ENCODE measurements around the gene B4GALNT2.
"Not testable (repeated sequence)": the region's sequence is repeated elsewhere in the genome, so short reads cannot be mapped to it uniquely, and the experiment has no call there.

B4GALNT2 gene

GRCh38 chr17:49183801-49184200 is 51.2 kb downstream of the B4GALNT2 start:
- DNase-seq, result no peak

- not testable (repeated sequence) for DNase-seq
These were observed 52.0 kb downstream of the B4GALNT2 start for GRCh38 chr17:49184522-49184921.

- not testable (repeated sequence) for DNase-seq
These were observed 52.8 kb downstream of the B4GALNT2 start for GRCh38 chr17:49185381-49185780.

GRCh38 chr17:49187301-49187700 is 54.7 kb downstream of the B4GALNT2 start:
- DNase-seq, result no peak

DNA sequence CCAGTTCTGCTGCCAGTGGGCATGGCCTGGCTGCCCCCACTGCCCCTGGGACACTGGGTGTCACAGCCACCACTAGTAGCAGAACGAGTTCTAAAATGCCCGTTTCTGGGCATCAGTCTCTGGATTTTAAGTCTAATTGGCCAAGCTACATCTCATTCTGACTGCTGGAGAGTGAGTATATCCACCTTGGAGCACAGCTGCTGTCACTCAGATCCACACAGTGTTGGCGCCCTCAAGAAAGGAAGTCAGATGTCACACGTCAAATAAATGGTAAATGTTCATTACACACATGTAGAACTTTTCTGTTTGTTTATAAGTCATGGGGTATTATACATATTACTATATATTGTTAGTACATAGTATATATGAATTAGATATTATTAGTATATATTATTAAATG is 58.4 kb downstream of the B4GALNT2 start:
- no peak for DNase-seq

DNA sequence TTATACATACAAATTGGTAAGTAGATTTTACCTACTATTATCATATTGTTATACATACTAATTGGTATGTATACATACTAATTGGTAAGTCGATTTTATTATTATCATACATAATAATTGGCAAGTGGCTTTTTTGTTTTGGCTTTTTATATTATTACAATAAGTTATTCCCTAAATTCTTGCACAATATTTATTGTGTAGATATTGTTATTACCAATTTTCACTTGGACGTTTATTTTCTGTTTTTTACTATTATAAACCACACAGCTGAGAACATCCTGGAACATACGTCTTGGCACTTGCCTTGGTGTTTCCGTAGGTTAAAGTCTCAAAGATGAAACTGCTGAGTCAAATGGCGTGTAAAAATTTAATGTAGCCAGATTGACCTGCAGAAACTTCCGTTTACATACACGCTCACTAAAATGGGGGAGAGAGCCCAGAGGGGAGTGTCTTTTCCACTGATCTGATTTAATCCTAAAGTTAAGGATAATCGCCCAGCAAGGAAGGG is 58.9 kb downstream of the B4GALNT2 start:
- DNase-seq, result peak in 1 of 3 donors; percentile 42

GRCh38 chr17:49191917-49192741 is 59.6 kb downstream of the B4GALNT2 start:
- DNase-seq, result peak; percentile 89 to 94 (median 92)

- DNase-seq, result peak; percentile 63 to 75 (median 65)
These were observed 61.1 kb downstream of the B4GALNT2 start for GRCh38 chr17:49193513-49194296.

DNA sequence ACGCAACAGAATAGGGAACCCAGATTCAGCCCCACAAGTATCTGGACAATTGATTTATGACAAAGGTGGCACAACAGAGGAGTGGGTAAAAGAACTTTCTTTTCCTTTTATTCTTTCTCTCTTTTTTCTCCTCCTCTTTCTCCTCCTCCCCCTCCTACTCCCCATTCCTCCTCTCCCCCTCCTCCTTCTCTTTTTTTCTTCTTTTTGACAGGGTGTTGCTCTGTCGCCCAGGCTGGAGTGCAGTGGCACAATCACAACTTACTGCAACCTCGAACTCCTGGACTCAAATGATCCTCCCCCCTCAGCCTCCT is 61.7 kb downstream of the B4GALNT2 start:
- DNase-seq, result no peak

GRCh38 chr17:49195751-49196150 is 63.2 kb downstream of the B4GALNT2 start:
- peak in 2 of 3 donors; percentile 47 to 57 for DNase-seq

- DNase-seq, result no peak
These were observed 64.0 kb downstream of the B4GALNT2 start for GRCh38 chr17:49196520-49196919.

- DNase-seq, result no peak
These were observed 64.9 kb downstream of the B4GALNT2 start for GRCh38 chr17:49197346-49197998.

GRCh38 chr17:49198211-49198610 is 65.6 kb downstream of the B4GALNT2 start:
- DNase-seq, result peak in 2 of 3 donors; percentile 45

DNA sequence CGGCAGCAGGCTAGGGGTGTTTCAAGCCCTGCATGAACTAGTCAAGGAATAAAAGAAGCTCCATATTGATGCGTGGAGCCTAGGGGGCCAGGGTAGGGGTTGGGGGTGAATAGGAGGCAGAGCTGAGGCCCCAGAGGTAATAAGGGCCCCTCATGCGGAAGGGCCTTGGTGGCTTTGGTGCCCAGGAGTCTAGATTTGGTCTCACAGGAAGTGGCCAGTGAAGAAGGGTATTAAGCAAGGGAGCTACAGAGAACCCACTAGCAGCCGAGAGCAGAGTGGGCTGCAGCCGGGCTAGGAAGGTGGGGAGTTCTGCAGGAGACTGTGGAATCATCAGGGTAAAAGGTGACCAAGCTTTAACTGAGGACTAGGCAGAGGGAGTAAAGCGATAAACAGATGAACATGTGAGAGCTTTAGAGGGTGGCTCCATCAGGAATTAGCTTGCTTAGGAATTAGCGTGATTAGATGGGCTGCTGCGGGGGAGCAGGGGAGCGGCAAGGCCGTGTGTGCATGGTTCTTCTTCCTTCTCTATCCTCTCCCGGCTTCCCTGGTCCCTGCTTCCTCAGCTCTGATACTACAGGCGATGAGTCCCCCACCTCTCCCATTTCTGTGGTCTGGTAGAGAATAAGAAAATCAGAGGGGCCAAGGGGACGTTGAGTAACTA is 68.0 kb downstream of the B4GALNT2 start:
- DNase-seq, result no peak

GRCh38 chr17:49201481-49201927 is 68.9 kb downstream of the B4GALNT2 start:
- DNase-seq, result no peak

DNA sequence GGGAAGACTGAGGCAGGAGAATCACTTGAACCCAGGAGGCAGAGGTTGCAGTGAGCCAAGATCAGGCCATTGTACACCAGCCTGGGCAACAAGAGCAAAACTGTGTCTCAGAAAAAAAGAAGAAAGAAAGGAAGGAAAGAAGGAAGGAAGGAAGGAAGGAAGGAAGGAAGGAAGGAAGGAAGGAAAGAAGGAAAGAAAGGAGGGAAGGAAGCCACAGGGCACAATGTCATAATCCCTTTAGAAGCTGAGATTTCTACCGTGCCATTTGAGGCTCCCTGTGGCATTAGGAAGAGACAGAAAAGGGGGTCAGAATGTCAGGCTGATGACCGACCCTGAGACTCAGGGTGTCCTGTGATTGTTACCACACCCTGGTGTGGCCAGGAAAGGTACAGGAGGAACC is 71.2 kb downstream of the B4GALNT2 start:
- no peak for DNase-seq

DNA sequence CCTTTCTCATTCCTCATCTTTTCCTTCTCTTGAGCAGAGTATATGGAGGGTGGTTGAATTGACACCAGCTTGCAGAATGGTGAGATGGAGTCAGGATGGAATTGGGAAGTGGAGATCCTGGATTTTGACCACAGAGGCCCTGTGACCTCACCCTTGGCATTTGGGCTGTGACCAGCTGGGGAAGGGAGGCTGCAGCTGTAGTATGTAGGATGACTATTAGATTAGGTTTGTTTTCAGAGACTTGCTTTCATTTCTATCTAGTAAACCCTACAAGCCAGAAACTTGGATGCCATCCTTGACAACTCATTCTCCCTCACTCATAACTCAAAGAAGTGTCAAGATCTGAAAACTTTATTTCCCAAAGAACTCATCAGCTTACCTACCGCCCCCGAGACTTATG is 71.9 kb downstream of the B4GALNT2 start:
- DNase-seq, result peak; percentile 38 to 58 (median 49)

GRCh38 chr17:49209061-49209571 is 76.5 kb downstream of the B4GALNT2 start:
- no peak for DNase-seq

DNA sequence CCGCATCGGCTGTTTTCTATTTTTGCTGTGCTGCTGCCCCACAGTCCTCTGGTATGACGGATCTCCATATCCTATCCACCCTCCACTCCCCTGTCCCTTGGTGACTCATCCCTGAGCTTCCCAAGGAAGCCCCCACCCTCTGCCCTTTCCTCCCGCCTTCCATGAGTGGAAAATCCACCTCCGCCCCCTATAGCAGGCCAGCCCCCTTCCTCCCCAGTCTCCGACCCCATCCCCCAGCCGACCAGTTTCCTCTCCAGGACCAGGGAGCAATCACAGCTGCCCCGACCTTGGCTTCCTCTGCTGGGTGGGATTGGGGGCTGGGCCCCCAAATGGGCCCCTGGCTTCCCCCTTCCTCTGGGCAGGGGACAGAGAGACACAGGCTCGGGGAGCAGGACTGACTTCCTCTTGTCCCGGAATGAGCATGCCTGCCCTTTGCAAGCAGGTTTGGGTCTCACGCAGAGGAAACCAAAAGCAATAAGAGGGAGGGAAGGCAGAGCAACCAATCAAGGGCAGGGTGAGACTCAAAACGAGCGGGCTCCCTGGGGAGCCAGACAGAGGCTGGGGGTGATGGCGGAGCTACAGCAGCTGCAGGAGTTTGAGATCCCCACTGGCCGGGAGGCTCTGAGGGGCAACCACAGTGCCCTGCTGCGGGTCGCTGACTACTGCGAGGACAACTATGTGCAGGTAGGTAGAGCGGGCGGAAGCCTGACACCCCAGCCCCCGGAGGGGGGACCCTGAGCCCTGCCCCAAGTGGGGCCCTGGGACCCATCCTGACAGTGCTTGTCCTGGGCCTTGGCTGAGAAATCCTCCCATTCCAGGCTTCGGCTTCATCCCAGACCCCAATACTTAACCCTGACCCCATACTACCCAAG is 77.8 kb downstream of the B4GALNT2 start, which contains the start of the genes ABI3 and GNGT2:
Gene ABI3 (plus strand): TSS at position 550 of the 872 bp plus-strand sequence. CDS start 18 bp downstream, at position 568.
Gene GNGT2 (minus strand): TSS at position 417 of the 872 bp plus-strand sequence. CDS start 3,152 bp downstream, outside the sequence.
- DNase-seq, result peak; percentile 73 to 82 (median 81)

DNA sequence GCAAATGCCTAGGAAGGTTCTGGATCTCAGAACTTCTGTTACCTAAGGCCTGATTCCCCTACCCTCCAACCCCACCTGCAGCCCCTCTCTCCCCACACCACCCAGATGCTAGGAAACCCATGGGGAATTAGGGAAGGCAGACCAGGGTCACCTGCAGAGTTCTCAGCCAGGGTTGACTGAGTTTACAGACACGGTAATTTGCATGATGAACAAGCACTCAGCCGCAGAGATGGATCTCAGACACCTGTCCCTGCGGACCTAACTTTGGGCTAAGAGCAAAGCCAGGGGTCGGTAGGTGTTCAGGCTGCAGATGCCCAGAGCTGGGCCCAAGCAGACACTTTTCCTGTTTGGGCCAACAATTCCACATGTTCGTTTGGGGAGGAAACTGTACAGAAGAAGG is 80.8 kb downstream of the B4GALNT2 start:
- DNase-seq, result no peak

DNA sequence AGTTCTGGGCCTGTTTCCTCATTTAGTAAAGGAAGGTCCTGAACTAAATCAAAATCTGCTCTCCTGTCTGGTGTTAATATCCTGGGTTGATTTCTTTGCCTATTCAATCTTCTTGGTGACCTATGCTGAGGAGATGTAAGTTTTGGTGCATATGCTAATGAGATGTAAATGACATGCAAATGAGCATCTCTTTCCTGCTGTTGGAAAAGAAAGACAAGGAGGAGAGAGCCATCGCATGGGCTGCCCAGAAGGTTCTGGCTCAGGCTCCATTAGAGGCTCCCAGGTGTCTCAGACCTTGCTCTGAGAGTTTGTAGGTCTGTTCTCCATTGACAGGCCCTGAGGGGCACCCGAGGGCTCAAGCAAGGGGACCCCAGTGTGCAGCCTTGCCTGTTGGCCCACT is 81.3 kb downstream of the B4GALNT2 start:
- no peak for DNase-seq
